ENCODE results near the gene PSMA4. TPM values are rescaled to one million over a fixed set of nuclear protein-coding genes. Genes with fewer than 3 reads are reported as not detected.

PSMA4 gene
- total RNA-seq, 4 donors from 2014 or later: 99.9 to 191 (median 118) TPM

DNA sequence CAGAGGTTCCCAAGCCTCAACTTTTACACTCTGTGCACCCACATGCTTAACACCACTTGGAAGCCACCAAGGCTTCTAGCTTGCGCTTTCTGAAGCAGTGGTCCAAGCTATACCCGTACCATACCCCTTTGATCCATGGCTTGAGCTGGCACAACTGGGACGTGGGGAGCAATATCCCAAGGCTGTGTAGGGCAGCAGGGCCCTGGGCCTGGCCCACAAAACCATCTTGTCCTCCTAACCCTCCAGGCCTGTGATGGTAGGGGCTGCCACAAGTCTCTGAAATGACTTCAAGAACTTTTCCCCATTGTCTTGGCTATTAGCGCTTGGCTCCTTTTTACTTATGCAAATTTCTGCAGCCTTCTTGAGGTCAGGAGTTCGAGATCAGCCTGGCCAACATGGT is 16.0 kb upstream of the PSMA4 start:
- 80 to 100% methylated on average over 2 to 3 of the region's 5 CpGs for WGBS, 2 donors (ENCODE audit: low coverage in 1 of 2)
- TF ChIP-seq, protein P1, sequence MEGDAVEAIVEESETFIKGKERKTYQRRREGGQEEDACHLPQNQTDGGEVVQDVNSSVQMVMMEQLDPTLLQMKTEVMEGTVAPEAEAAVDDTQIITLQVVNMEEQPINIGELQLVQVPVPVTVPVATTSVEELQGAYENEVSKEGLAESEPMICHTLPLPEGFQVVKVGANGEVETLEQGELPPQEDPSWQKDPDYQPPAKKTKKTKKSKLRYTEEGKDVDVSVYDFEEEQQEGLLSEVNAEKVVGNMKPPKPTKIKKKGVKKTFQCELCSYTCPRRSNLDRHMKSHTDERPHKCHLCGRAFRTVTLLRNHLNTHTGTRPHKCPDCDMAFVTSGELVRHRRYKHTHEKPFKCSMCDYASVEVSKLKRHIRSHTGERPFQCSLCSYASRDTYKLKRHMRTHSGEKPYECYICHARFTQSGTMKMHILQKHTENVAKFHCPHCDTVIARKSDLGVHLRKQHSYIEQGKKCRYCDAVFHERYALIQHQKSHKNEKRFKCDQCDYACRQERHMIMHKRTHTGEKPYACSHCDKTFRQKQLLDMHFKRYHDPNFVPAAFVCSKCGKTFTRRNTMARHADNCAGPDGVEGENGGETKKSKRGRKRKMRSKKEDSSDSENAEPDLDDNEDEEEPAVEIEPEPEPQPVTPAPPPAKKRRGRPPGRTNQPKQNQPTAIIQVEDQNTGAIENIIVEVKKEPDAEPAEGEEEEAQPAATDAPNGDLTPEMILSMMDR (IDR thresholded peaks at IDR 0.05): no peak
- no peak for TF ChIP-seq EP300 (IDR thresholded peaks at IDR 0.05)
- TF ChIP-seq POLR2AphosphoS5 (IDR thresholded peaks at IDR 0.05): no peak
- no peak for TF ChIP-seq POLR2A (IDR thresholded peaks at IDR 0.05)
- ATAC-seq: no peak
- no peaks in the 10 kb centered on the region for H3K4me1 ChIP-seq
- no peak overlapping the region for H3K27ac ChIP-seq
- H3K4me3 ChIP-seq: no peak overlapping the region
- no peaks in the 10 kb centered on the region for H3K9me3 ChIP-seq
- peaks cover 0 to 20% of the 10 kb centered on the region in 2 donors for H3K36me3 ChIP-seq
- no peaks in the 10 kb centered on the region for H3K27me3 ChIP-seq

DNA sequence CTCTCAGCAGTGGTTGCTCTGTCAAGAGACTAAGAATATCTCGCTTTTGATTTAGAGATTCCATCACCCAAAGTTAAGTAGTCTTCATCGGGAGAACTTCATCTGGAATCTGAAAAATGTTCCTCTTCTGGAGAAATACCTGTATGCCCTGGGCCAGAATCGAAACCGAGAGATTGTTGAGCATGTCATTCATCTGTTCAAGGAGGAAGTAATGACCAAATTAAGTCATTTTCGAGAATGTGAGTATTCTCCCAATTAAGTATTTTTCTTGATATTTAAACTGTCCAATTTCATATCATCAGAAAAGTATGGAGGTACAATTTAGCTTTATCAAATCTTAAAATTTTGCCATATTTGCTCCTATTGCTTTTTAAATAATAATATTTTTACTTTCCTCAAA is 12.9 kb upstream of the PSMA4 start:
- H3K36me3 ChIP-seq: peaks cover 0 to 12% of the 10 kb centered on the region in 2 donors
- WGBS, 2 donors (ENCODE audit: low coverage in 1 of 2): 84% methylated on average over 5 of the region's 5 CpGs
- H3K9me3 ChIP-seq: no peaks in the 10 kb centered on the region
- H3K27ac ChIP-seq: no peak overlapping the region
- TF ChIP-seq POLR2AphosphoS5 (IDR thresholded peaks at IDR 0.05) (no peak), POLR2A (IDR thresholded peaks at IDR 0.05) (no peak), EP300 (IDR thresholded peaks at IDR 0.05) (no peak)
- TF ChIP-seq, protein P1 (IDR thresholded peaks at IDR 0.05): no peak
- H3K27me3 ChIP-seq: no peaks in the 10 kb centered on the region
- no peak for ATAC-seq
- H3K4me1 ChIP-seq: no peaks in the 10 kb centered on the region
- H3K4me3 ChIP-seq: no peak overlapping the region

DNA sequence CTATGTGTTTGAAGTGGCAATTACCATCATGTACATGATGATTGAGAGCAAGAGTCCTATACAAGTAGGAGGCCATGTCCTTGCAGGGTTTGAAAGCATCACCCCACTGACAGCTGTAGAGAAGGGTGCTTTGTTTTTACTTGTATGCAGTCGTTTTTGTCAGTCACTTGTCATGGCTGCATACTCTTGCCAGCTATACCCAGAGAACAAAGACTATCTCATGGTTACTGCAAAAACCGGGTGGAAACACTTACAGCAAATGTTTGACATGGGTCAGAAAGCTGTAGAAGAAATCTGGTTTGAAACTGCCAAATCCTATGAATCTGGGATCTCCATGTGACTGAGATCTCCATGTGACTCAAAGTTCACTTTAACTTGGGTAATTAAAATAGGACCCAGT is 6.9 kb upstream of the PSMA4 start:
- WGBS, 2 donors (ENCODE audit: low coverage in 1 of 2): 62 to 83% methylated on average over 1 to 2 of the region's 2 CpGs
- no peaks in the 10 kb centered on the region for H3K27me3 ChIP-seq
- TF ChIP-seq EP300 (IDR thresholded peaks at IDR 0.05) (no peak), POLR2A (IDR thresholded peaks at IDR 0.05) (no peak), POLR2AphosphoS5 (IDR thresholded peaks at IDR 0.05) (no peak)
- TF ChIP-seq, protein P1 (IDR thresholded peaks at IDR 0.05): no peak

DNA sequence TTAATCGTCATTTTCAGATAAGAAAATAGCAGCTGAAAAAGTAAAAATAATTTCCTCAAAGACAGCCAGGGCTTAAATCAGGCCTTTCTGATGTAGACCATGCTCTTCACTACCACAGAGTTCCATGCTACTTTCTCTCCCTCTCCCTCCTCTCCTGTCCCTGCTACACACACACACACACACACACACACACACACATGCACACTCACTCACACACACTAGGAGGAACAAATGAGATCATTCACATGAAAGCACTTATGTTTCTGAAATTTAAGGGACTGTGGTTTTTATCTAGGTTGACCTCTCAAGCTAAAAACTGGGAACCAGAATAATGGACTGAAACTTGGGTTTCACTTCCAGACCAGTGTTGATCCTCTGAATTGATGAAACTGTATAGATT is 4.1 kb upstream of the PSMA4 start:
- ATAC-seq: no peak
- WGBS, 2 donors (ENCODE audit: low coverage in 1 of 2): 92 to 100% methylated on average over 1 of the region's 1 CpG
- Histone ChIP-seq H3K4me3 (no peak overlapping the region), H3K27me3 (no peaks in the 10 kb centered on the region), H3K36me3 (no peaks in the 10 kb centered on the region), H3K4me1 (peaks cover 0 to 7% (median 0%) of the 10 kb centered on the region in 3 donors), H3K9me3 (no peaks in the 10 kb centered on the region), H3K27ac (no peak overlapping the region)
- TF ChIP-seq POLR2A (IDR thresholded peaks at IDR 0.05): no peak
- TF ChIP-seq, protein P1 (IDR thresholded peaks at IDR 0.05): no peak

More for the DNA sequence above, 6.9 kb upstream of the PSMA4 start:
- Histone ChIP-seq H3K4me1 (no peaks in the 10 kb centered on the region), H3K9me3 (no peaks in the 10 kb centered on the region), H3K36me3 (peaks cover 0 to 6% of the 10 kb centered on the region in 2 donors), H3K27ac (no peak overlapping the region), H3K4me3 (no peak overlapping the region)
- no peak for ATAC-seq

DNA sequence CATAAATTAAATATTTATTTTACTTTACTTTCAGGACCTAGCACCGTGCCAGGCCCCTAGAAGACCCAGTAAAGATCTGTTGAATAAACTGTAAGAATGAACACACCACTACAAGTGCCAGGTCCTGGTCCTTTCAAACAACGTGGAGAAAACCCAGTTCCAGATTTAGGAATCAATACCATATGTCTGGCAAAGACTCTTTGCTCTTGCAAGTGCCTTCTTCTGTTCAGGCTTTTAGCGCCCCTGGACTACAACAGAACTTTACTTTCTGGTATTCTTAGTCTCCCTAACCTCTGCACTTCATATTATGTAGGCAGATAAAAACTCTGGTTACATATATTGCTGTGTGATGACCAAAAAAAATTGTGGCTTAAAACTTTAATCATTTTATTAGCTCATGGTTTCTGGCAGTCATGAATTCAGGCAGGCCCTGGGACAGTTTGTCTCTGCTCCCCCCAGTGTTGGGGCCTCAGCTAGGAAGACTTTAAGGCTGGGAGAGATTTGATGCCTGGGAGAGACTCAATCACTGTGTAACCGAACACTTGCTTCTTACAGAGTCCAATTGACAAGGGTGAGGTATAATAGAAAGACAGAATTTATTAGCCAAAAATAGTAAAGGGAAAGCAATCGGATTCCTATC is 2.9 kb upstream of the PSMA4 start:
- H3K9me3 ChIP-seq: no peaks in the 10 kb centered on the region
- H3K4me1 ChIP-seq: peaks cover 6 to 19% (median 9%) of the 10 kb centered on the region in 3 donors
- no peak for ATAC-seq
- peaks cover 0 to 4% of the 10 kb centered on the region in 2 donors for H3K36me3 ChIP-seq
- TF ChIP-seq EP300 (IDR thresholded peaks at IDR 0.05) (no peak), POLR2A (IDR thresholded peaks at IDR 0.05) (no peak), POLR2AphosphoS5 (IDR thresholded peaks at IDR 0.05) (no peak)
- TF ChIP-seq, protein P1 (IDR thresholded peaks at IDR 0.05): no peak
- H3K27ac ChIP-seq: no peak overlapping the region
- H3K4me3 ChIP-seq: no peak overlapping the region
- no peaks in the 10 kb centered on the region for H3K27me3 ChIP-seq
- 57 to 70% methylated on average over 2 to 5 of the region's 5 CpGs for WGBS, 2 donors (ENCODE audit: low coverage in 1 of 2)

All from gastroesophageal sphincter (tissue), 4 donors.